GM12878 (cell line): Measurements from ENCODE around the gene CRTAP. TPM values are rescaled to one million over a fixed set of nuclear protein-coding genes. Genes with fewer than 3 reads are reported as not detected.
A peak's percentile ranks its signal among the peaks of the same experiment; 100 is the strongest.

Experiments
- ATAC-seq: fragments of 200-7000 bp; cut with Tn5 transposase; 3 replicates; pipeline ENCODE4 v1.9.1; 2020; ENCODE audit warnings: mild to moderate bottlenecking, moderate library complexity
- BruUV-seq: library from RNA; stranded (reverse); fragments of 400-500 nt; replicated peaks from 2 replicates; lab custom pipeline; 2021; lab: Mats Ljungman, UMichigan
- CTCF ChIA-PET: fragments of 300-600 bp; sonication (Branson Sonifier 250); formaldehyde crosslinking; extraction: SDS; loops from one replicate; lab custom pipeline; 2021; ENCODE audit warnings: inconsistent platforms; lab: Yijun Ruan, JAX
- POLR2A ChIA-PET: fragments of 350-600 bp; formaldehyde crosslinking; extraction: SDS; loops from one replicate; lab custom pipeline; 2021; ENCODE audit warnings: inconsistent platforms; lab: Charles Lee
- RAD21 ChIA-PET: fragments of 300-600 bp; sonication (Branson Sonifier 250); formaldehyde crosslinking; loops from one replicate; lab custom pipeline; 2023; ENCODE audit warnings: antibody characterized with exemption; ENCODE audit not compliant: unreplicated experiment; lab: Charles Lee
- SMC1A ChIA-PET: fragments of 300-600 bp; sonication (Branson Sonifier 250); formaldehyde crosslinking; loops from one replicate; lab custom pipeline; 2023; ENCODE audit not compliant: unreplicated experiment, uncharacterized antibody; lab: Charles Lee
- DNase-seq: peaks from one replicate; pipeline ENCODE4 v3.0.0-alpha.2; 2011; ENCODE audit warnings: low read depth, low spot score
- FAIRE-seq: peaks from 3 replicates; lab custom pipeline; 2011; peaks lifted over from hg19 to GRCh38; lab: Jason Lieb, UNC
- H2AFZ ChIP-seq: 2 replicates; pipeline ENCODE4 v1.6.0; 2011; ENCODE audit warnings: low read depth, low read length, control low read depth; ENCODE audit not compliant: control insufficient read depth
- H3K27ac ChIP-seq: 2 replicates; pipeline ENCODE4 v1.5.1; 2011; ENCODE audit warnings: control low read depth; ENCODE audit not compliant: control insufficient read depth, insufficient read depth
- H3K27me3 ChIP-seq, 2 experiments: replicated peaks in 1 of 2; 2 replicates each; pipeline versions ENCODE4 v1.6.0 to v1.6.1; 2011; ENCODE audit warnings: low read length in 1 of 2; ENCODE audit not compliant: control insufficient read depth in 2 of 2, insufficient read depth in 2 of 2
- H3K36me3 ChIP-seq, 2 experiments: 2 replicates each; pipeline ENCODE4 v1.5.1; 2011; ENCODE audit warnings: low read length in 1 of 2; ENCODE audit not compliant: control insufficient read depth in 2 of 2, insufficient read depth in 2 of 2
- H3K4me1 ChIP-seq: 2 replicates; pipeline ENCODE4 v1.6.1; 2011; ENCODE audit warnings: mild to moderate bottlenecking, low read length, moderate library complexity, mixed read lengths; ENCODE audit not compliant: control insufficient read depth, insufficient read depth
- H3K4me2 ChIP-seq: 2 replicates; pipeline ENCODE4 v1.6.0; 2011; ENCODE audit warnings: control low read depth; ENCODE audit not compliant: control insufficient read depth, insufficient read depth
- H3K4me3 ChIP-seq: fragments of 200-600 bp; sonication (generic); 2 replicates; pipeline ENCODE4 v1.5.1; 2016
- H3K79me2 ChIP-seq: 2 replicates; pipeline ENCODE4 v1.6.0; 2011; ENCODE audit warnings: low read length; ENCODE audit not compliant: control insufficient read depth, insufficient read depth
- H3K9ac ChIP-seq: 2 replicates; pipeline ENCODE4 v1.8.0; 2011; ENCODE audit warnings: low read length, control low read depth, mixed read lengths; ENCODE audit not compliant: control insufficient read depth, insufficient read depth
- H3K9me3 ChIP-seq: replicated peaks from 3 replicates; pipeline ENCODE4 v1.5.1; 2011; ENCODE audit warnings: mild to moderate bottlenecking, low read length; ENCODE audit not compliant: control insufficient read depth, insufficient read depth
- H4K20me1 ChIP-seq: 2 replicates; pipeline ENCODE4 v1.6.0; 2011; ENCODE audit not compliant: control insufficient read depth, insufficient read depth
- FOXM1 ChIP-seq: IDR thresholded peaks from 2 replicates; pipeline ENCODE4 v1.6.1; 2012; ENCODE audit warnings: low read depth, mild to moderate bottlenecking, inconsistent platforms, low read length, moderate library complexity
- MEF2A ChIP-seq: IDR thresholded peaks from 2 replicates; pipeline ENCODE4 v1.6.1; 2011; ENCODE audit warnings: low read depth, mild to moderate bottlenecking, low read length, moderate library complexity; ENCODE audit not compliant: insufficient read depth
- RAD21 ChIP-seq: IDR thresholded peaks from 2 replicates; pipeline ENCODE4 v1.6.1; 2011; ENCODE audit warnings: mild to moderate bottlenecking, low read depth, low read length, moderate library complexity; ENCODE audit not compliant: insufficient read depth
- RUNX3 ChIP-seq: IDR thresholded peaks from 2 replicates; pipeline ENCODE4 v1.6.1; 2012; ENCODE audit warnings: low read length, inconsistent platforms
- SMC3 ChIP-seq: IDR thresholded peaks from 2 replicates; pipeline ENCODE4 v1.6.1; 2011; ENCODE audit warnings: low read length, improper control_type of control experiment, borderline replicate concordance
- WGBS: methylation state at CpG from one replicate; pipeline ENCODE4 v1.1.6; 2016; ENCODE audit warnings: low lambda C conversion rate; ENCODE audit not compliant: insufficient replicate concordance, insufficient coverage; ENCODE audit errors: missing lambda C conversion rate; 5-methylcytosine and 5-hydroxymethylcytosine counted together
- in situ Hi-C: fragments of 300-500 bp; cut with MboI; formaldehyde crosslinking; loops from 9 replicates; pipeline ENCODE4 v1.14.3; 2018; ENCODE audit warnings: mixed read lengths
- intact Hi-C: fragments of 100-400 bp; cut with micrococcal nuclease; formaldehyde crosslinking; loops from one replicate; pipeline ENCODE4 v1.14.2; 2022; ENCODE audit not compliant: unreplicated experiment
- polyA plus RNA-seq, 11 experiments: library from polyadenylated mRNA; depleted of rRNA in 4 of 11; unstranded in 6 of 11; stranded (reverse) in 5 of 11; fragments of >200 nt; fragmentation: Nextera tagmentation in 4 of 11; fragmentation: Illumina TruSeq in 1 of 11; extraction: Ambion mirVana in 4 of 11; extraction: Trizol in 1 of 11; gene quantifications; 1 replicate in 1 of 11; 2 replicates in 10 of 11; pipeline versions ENCODE4 v1.2.1 to v1.2.3, GENCODE V29; 2011 to 2016; ENCODE audit warnings: inconsistent platforms in 2 of 11, missing spikeins in 2 of 11, low read depth in 1 of 11
- total RNA-seq, 4 experiments: library from RNA; depleted of rRNA in 3 of 4; stranded (reverse); fragments of >200 nt in 3 of 4; fragmentation: Illumina TruSeq in 1 of 4; extraction: Trizol in 1 of 4; gene quantifications; 2 replicates each; pipeline versions ENCODE4 v1.2.1 to v1.2.3, GENCODE V29; 2013 to 2021
- TF ChIP-seq, protein P1 (sequence below), 3 experiments: IDR thresholded peaks in 2 of 3; conservative IDR thresholded peaks in 1 of 3; 2 replicates each; pipeline ENCODE4 v1.5.1; 2011; ENCODE audit warnings: low read depth in 3 of 3, low read length in 3 of 3, mild to moderate bottlenecking in 3 of 3, control low read depth in 2 of 3, moderate library complexity in 2 of 3, inconsistent platforms in 1 of 3, mixed read lengths in 1 of 3; ENCODE audit not compliant: control insufficient read depth in 2 of 3, insufficient read depth in 1 of 3; ENCODE audit errors: extremely low read depth in 1 of 3
- TF ChIP-seq, protein P2 (sequence below): fragments of 450-650 bp; conservative IDR thresholded peaks from 2 replicates; pipeline ENCODE4 v1.6.1; 2017; ENCODE audit warnings: mild to moderate bottlenecking, moderate library complexity

Gene CRTAP
- total and polyA plus RNA-seq, 10 of the 15 experiments (the other 5 are each of a cell fraction or from before 2014, with no cell fraction given): 6.0 to 42.3 (median 23.3) TPM

GRCh38 chr3:33131331-33132018 is 17.7 kb downstream of the CRTAP start:
- BruUV-seq: no TSS peak
- no peak overlapping the region for H3K4me2 ChIP-seq
- FAIRE-seq (peak; percentile 54), ATAC-seq (peak; percentile 92), DNase-seq (no peak)
- no peaks in the 10 kb centered on the region for H3K9me3 ChIP-seq
- ChIA-PET RAD21 (interaction anchor here (0.5 to 3.8 kb wide), 32 partner anchors 9 to 914 kb away, joined by 3 to 160 read pairs (median 4); partner anchors contain the start of genes CCR4, CRTAP, GLB1 and TMPPE), CTCF (interaction anchor here (0.6 to 12.2 kb wide), 72 partner anchors 9 to 926 kb away, joined by 3 to 319 read pairs (median 4); partner anchors contain the start of genes CCR4, CLASP2 and PDCD6IP), SMC1A (interaction anchor here (0.7 to 4.4 kb wide), 49 partner anchors 9 to 660 kb away, joined by 3 to 135 read pairs (median 4); partner anchors contain the start of gene CCR4), POLR2A (interaction anchor here (0.5 to 1.7 kb wide), 4 partner anchors 9 to 1267 kb away, joined by 3 to 4 read pairs (median 3); no protein-coding TSS in a partner anchor)
- WGBS: 7% methylated on average over 6 of the region's 6 CpGs
- no peaks in the 10 kb centered on the region; a peak in 1 of 4 replicates for H3K36me3 ChIP-seq
- no peaks in the 10 kb centered on the region for H3K79me2 ChIP-seq
- H4K20me1 ChIP-seq: no peaks in the 10 kb centered on the region
- TF ChIP-seq RUNX3: peak; percentile 79
- TF ChIP-seq, protein P1, sequence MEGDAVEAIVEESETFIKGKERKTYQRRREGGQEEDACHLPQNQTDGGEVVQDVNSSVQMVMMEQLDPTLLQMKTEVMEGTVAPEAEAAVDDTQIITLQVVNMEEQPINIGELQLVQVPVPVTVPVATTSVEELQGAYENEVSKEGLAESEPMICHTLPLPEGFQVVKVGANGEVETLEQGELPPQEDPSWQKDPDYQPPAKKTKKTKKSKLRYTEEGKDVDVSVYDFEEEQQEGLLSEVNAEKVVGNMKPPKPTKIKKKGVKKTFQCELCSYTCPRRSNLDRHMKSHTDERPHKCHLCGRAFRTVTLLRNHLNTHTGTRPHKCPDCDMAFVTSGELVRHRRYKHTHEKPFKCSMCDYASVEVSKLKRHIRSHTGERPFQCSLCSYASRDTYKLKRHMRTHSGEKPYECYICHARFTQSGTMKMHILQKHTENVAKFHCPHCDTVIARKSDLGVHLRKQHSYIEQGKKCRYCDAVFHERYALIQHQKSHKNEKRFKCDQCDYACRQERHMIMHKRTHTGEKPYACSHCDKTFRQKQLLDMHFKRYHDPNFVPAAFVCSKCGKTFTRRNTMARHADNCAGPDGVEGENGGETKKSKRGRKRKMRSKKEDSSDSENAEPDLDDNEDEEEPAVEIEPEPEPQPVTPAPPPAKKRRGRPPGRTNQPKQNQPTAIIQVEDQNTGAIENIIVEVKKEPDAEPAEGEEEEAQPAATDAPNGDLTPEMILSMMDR (IDR thresholded peaks at IDR 0.05 in 2 of 3, conservative IDR thresholded peaks at IDR 0.05 in 1 of 3; ENCODE audit: control insufficient read depth in 2 of 3, extremely low read depth in 1 of 3, insufficient read depth in 1 of 3, low read depth in 3 of 3, low read length in 3 of 3): peak; percentile 55 to 85 (median 72)
- TF ChIP-seq SMC3: peak; percentile 85; the same call in 1 of the 2 replicates
- no peak for TF ChIP-seq MEF2A
- TF ChIP-seq, protein P2, sequence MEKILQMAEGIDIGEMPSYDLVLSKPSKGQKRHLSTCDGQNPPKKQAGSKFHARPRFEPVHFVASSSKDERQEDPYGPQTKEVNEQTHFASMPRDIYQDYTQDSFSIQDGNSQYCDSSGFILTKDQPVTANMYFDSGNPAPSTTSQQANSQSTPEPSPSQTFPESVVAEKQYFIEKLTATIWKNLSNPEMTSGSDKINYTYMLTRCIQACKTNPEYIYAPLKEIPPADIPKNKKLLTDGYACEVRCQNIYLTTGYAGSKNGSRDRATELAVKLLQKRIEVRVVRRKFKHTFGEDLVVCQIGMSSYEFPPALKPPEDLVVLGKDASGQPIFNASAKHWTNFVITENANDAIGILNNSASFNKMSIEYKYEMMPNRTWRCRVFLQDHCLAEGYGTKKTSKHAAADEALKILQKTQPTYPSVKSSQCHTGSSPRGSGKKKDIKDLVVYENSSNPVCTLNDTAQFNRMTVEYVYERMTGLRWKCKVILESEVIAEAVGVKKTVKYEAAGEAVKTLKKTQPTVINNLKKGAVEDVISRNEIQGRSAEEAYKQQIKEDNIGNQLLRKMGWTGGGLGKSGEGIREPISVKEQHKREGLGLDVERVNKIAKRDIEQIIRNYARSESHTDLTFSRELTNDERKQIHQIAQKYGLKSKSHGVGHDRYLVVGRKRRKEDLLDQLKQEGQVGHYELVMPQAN: no peak
- 0 out of 2 replicates have a peak, but pooled peaks have one; percentile 18 for TF ChIP-seq FOXM1
- TF ChIP-seq RAD21: peak; percentile 93
- in situ Hi-C loops: loop anchor here (5.0 kb wide), 2 partner anchors 241 to 656 kb away; no protein-coding TSS in a partner anchor
- no peak overlapping the region for H2AFZ ChIP-seq
- H3K4me1 ChIP-seq: no peaks in the 10 kb centered on the region
- H3K4me3 ChIP-seq: no peak overlapping the region
- no peaks in the 10 kb centered on the region for H3K27me3 ChIP-seq
- intact Hi-C loops: loop anchor here (1.0 to 5.0 kb wide), 4 partner anchors 121 to 656 kb away; no protein-coding TSS in a partner anchor
- no peak overlapping the region for H3K27ac ChIP-seq
- no peak overlapping the region for H3K9ac ChIP-seq
